ENCODE measurements around the gene SELENOS. TPM values are rescaled to one million over a fixed set of nuclear protein-coding genes. Genes with fewer than 3 reads are reported as not detected.

SELENOS gene
- total RNA-seq, 4 donors from 2014 or later = 47.3 to 75.4 (median 59.8) TPM

DNA sequence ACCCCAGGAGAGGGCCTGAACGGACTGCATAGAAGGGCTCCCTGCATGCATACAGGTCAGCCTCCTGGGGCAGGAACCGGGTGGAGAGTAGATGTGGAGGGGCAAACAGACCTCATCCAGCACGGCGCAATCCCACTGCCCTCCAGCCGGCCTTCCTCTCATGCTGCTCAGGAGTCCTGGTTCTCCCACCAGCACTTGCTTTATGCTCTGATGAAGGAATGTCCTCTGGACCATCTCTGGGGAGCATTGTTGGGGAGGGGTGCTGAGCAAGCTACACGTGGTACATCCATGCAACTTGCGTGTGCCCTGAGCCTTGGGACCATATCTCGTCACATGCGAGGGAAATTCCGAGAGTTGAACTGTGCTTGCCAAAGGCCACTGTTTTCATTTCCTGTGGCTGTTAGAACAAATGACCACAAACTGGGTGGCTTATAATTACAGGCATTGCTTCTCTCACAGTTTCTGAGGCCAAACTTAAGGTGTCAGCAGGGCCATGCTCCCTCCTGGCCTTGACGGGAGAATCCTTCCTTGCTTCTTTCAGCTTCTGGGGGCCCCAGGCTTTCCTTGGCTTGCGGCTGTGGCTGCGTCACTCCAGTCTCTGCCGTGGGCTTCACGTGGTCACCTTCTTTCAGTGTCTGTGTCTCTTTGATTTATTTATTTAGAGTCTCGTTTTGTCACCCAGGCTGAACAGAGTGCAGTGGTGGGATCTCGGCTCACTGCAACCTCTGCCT, 12.2 kb downstream of the SELENOS start:
- TF ChIP-seq POLR2A (IDR thresholded peaks at IDR 0.05; ENCODE audit: low read depth) (no peak), POLR2AphosphoS5 (IDR thresholded peaks at IDR 0.05) (no peak), EP300 (IDR thresholded peaks at IDR 0.05) (no peak)
- TF ChIP-seq, protein P1, sequence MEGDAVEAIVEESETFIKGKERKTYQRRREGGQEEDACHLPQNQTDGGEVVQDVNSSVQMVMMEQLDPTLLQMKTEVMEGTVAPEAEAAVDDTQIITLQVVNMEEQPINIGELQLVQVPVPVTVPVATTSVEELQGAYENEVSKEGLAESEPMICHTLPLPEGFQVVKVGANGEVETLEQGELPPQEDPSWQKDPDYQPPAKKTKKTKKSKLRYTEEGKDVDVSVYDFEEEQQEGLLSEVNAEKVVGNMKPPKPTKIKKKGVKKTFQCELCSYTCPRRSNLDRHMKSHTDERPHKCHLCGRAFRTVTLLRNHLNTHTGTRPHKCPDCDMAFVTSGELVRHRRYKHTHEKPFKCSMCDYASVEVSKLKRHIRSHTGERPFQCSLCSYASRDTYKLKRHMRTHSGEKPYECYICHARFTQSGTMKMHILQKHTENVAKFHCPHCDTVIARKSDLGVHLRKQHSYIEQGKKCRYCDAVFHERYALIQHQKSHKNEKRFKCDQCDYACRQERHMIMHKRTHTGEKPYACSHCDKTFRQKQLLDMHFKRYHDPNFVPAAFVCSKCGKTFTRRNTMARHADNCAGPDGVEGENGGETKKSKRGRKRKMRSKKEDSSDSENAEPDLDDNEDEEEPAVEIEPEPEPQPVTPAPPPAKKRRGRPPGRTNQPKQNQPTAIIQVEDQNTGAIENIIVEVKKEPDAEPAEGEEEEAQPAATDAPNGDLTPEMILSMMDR (IDR thresholded peaks at IDR 0.05) = no peak
- Histone ChIP-seq H3K36me3 (peaks cover 6 to 13% (median 8%) of the 10 kb centered on the region in 4 donors), H3K27me3 (no peaks in the 10 kb centered on the region), H3K4me1 (peaks cover 0 to 30% (median 22%) of the 10 kb centered on the region in 4 donors), H3K27ac (replicated peaks in 1 of 4) (no peak overlapping the region), H3K4me3 (no peak overlapping the region), H3K9me3 (no peaks in the 10 kb centered on the region)
- intact Hi-C loops (cut with DNase I) = no loop called here
- DNase-seq (ENCODE audit: extremely low spot score) = no peak
- 84% methylated on average over 14 of the region's 17 CpGs for WGBS

DNA sequence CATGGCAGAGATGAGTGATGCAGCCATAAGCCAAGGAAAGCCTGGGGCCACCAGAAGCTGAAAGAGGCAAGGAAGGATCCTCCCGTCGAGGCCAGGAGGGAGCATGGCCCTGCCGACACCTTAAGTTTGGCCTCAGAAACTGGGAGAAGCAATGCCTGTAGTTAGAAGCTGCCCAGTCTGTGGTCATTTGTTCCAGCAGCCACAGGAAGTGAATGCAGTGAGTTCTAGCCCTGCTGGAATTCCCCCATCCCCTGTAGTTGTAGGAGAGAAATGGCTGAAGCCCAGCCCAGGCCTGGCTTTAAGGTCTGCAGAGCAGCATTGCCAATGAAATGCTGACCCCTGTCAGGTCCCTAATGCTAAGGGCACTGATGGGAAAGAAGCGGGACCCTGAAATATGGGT, 13.3 kb downstream of the SELENOS start:
- no peak overlapping the region for H3K4me3 ChIP-seq
- intact Hi-C loops (cut with DNase I) = no loop called here
- H3K27ac ChIP-seq (replicated peaks in 1 of 4) = no peak overlapping the region
- H3K9me3 ChIP-seq = no peaks in the 10 kb centered on the region
- no peaks in the 10 kb centered on the region for H3K27me3 ChIP-seq
- peaks cover 0 to 30% (median 22%) of the 10 kb centered on the region in 4 donors for H3K4me1 ChIP-seq
- peaks cover 0 to 3% (median 0%) of the 10 kb centered on the region in 4 donors for H3K36me3 ChIP-seq
- 94% methylated on average over 4 of the region's 4 CpGs for WGBS
- no peak for TF ChIP-seq EP300 (IDR thresholded peaks at IDR 0.05)
- DNase-seq (ENCODE audit: extremely low spot score) = no peak

DNA sequence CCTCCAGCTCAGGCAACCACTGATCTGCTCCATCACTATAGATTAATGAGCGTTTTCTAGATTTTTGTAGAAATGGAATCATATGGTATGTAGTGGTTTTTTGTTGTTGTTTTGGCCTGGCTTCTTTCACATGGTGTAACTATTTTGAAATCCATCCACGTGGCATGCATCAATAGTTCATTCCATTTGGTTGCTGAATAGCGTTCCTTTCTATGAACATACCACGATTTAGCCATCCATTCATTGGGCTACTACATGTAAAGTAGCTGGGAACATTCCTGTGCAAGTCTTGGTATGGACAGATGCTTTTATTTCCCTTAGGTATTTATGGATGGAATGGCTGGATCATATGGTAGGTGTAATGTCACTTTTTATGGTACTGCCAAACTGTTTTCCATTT, 14.7 kb downstream of the SELENOS start:
- TF ChIP-seq EP300 (IDR thresholded peaks at IDR 0.05) (no peak), POLR2A (IDR thresholded peaks at IDR 0.05; ENCODE audit: low read depth) (no peak), POLR2AphosphoS5 (IDR thresholded peaks at IDR 0.05) (no peak)
- TF ChIP-seq, protein P1 (IDR thresholded peaks at IDR 0.05) = no peak
- DNase-seq (ENCODE audit: extremely low spot score) = no peak
- Histone ChIP-seq H3K27me3 (no peaks in the 10 kb centered on the region), H3K4me1 (peaks cover 5 to 27% (median 19%) of the 10 kb centered on the region in 4 donors), H3K27ac (replicated peaks in 1 of 4) (no peak overlapping the region), H3K9me3 (no peaks in the 10 kb centered on the region), H3K36me3 (no peaks in the 10 kb centered on the region), H3K4me3 (no peak overlapping the region)
- intact Hi-C loops (cut with DNase I) = no loop called here
- WGBS = 88% methylated on average over 4 of the region's 4 CpGs

DNA sequence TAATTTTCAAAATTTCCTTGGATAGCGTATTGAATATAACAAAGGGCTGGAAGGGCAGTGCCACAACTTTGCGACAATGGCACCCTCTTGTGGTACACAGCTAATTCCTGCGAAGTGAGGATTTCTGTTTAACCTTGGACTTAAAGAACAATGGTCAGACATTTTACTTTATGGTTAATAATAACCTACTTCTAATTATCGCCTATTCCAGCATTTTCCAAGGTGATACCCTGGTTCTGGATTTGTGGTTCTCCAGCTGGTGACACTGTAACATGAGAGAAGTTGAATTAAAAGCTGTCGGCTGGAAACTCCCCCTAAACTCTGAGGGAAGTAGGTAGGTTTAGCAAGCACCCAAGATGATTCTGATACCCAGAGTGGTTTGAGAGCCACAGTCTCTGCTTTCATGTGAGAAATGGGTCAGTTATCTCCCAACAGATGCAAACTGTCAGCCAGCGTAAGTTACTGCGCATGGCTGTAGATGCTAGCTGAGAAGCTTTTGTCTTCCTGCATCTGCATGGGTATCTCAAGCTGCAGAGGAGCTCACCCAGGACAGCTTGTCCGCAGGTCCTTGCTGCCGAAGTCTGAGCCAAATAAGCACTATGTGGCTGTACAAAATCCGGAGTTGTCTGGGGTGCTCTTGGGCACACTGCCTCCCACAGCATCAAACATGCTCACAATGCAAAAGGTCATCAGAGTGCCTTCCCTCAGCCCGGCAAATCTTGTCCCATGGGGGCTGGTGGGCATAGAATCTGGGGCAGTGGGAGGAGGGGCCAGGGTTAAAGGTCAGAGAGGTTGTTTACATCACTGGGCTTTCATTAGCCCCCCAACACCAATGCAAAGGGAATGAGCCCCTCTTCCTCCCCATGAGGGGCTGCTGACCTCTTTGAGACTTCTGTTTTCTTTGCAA, 18.8 kb downstream of the SELENOS start:
- no peaks in the 10 kb centered on the region for H3K36me3 ChIP-seq
- intact Hi-C loops (cut with DNase I) = loop anchor here (2.0 to 10.0 kb wide), 3 partner anchors 170 to 344 kb away; partner anchors contain the start of gene LRRK1
- no peaks in the 10 kb centered on the region for H3K27me3 ChIP-seq
- WGBS = 35% methylated on average over 11 of the region's 11 CpGs
- H3K9me3 ChIP-seq = no peaks in the 10 kb centered on the region
- peaks cover 0 to 10% (median 4%) of the 10 kb centered on the region in 4 donors for H3K4me1 ChIP-seq
- TF ChIP-seq EP300 (IDR thresholded peaks at IDR 0.05) = no peak
- TF ChIP-seq, protein P1 (IDR thresholded peaks at IDR 0.05) = peak; percentile 82 to 89 (median 84)
- TF ChIP-seq POLR2A (IDR thresholded peaks at IDR 0.05; ENCODE audit: low read depth) = no peak
- peak in 1 of 2 donors; percentile 10 for TF ChIP-seq POLR2AphosphoS5 (IDR thresholded peaks at IDR 0.05)
- DNase-seq (ENCODE audit: extremely low spot score) = no peak
- no peak overlapping the region for H3K4me3 ChIP-seq
- H3K27ac ChIP-seq (replicated peaks in 1 of 4) = no peak overlapping the region

- WGBS = 95% methylated on average over 6 of the region's 6 CpGs
- intact Hi-C loops (cut with DNase I) = loop anchor here (10.0 kb wide), 1 partner anchor 342 kb away; the partner anchor contains the start of gene LRRK1
- Histone ChIP-seq H3K27ac (replicated peaks in 1 of 4) (no peak overlapping the region), H3K9me3 (no peaks in the 10 kb centered on the region), H3K36me3 (no peaks in the 10 kb centered on the region), H3K4me3 (no peak overlapping the region), H3K4me1 (peaks cover 9 to 14% (median 12%) of the 10 kb centered on the region in 4 donors), H3K27me3 (no peaks in the 10 kb centered on the region)
- TF ChIP-seq EP300 (IDR thresholded peaks at IDR 0.05) (no peak), POLR2AphosphoS5 (IDR thresholded peaks at IDR 0.05) (no peak), POLR2A (IDR thresholded peaks at IDR 0.05; ENCODE audit: low read depth) (no peak)
- TF ChIP-seq, protein P1 (IDR thresholded peaks at IDR 0.05) = no peak
- no peak for DNase-seq (ENCODE audit: extremely low spot score)
Observed at GRCh38 chr15:101256757-101257156, 20.5 kb downstream of the SELENOS start.

All from esophagus muscularis mucosa (tissue), 4 donors.